ENCODE measurements around the gene CDK8. TPM values are rescaled to one million over a fixed set of nuclear protein-coding genes. Genes with fewer than 3 reads are reported as not detected.

Gene CDK8
- total RNA-seq, 2 experiments from 2014 or later, result 16.8 to 22.3 TPM

GRCh38 chr13:26380930-26381329 lies 127.0 kb downstream of the CDK8 start:
- Histone ChIP-seq H4K20me1 (ENCODE audit: insufficient read depth, low read length) (no peaks in the 10 kb centered on the region), H3K4me3 (ENCODE audit: low read depth, low read length, poor library complexity, severe bottlenecking) (no peak overlapping the region), H3K4me1 (ENCODE audit: insufficient read depth, low read length, poor library complexity, severe bottlenecking) (no peaks in the 10 kb centered on the region), H3K36me3 (ENCODE audit: insufficient read depth, low read length) (0 out of 2 replicates have a peak, but pooled peaks cover 2% of the 10 kb centered on the region), H3K4me2 (ENCODE audit: low read length) (no peak overlapping the region), H3K27ac (ENCODE audit: low read depth, low read length, poor library complexity, severe bottlenecking) (no peak overlapping the region), H2AFZ (ENCODE audit: low read length) (no peak overlapping the region), H3K9me2 (ENCODE audit: insufficient read depth, low read length) (no peaks in the 10 kb centered on the region), H3K79me2 (ENCODE audit: insufficient read depth, low read depth, low read length) (no peaks in the 10 kb centered on the region), H3K9me3 (ENCODE audit: low read length) (no peaks in the 10 kb centered on the region)
- no TSS peak for BruUV-seq (replicated peaks)
- intact Hi-C loops (cut with micrococcal nuclease; ENCODE audit: unreplicated experiment), result no loop called here
- TF ChIP-seq CTCF (conservative IDR thresholded peaks at IDR 0.05; ENCODE audit: low read length) (no peak), EZH2phosphoT487 (IDR thresholded peaks at IDR 0.05; ENCODE audit: borderline replicate concordance, low read depth, low read length) (no peak)
- ChIA-PET POLR2A (interaction anchor here (1.1 kb wide), 1 partner anchor 15 kb away, joined by 4 read pairs; no protein-coding TSS in a partner anchor), CTCF (ENCODE audit: unreplicated experiment) (no interaction called here)
- no peak for DNase-seq (ENCODE audit: low spot score)

- Histone ChIP-seq H3K79me2 (ENCODE audit: insufficient read depth, low read depth, low read length) (no peaks in the 10 kb centered on the region), H3K36me3 (ENCODE audit: insufficient read depth, low read length) (0 out of 2 replicates have a peak, but pooled peaks cover 2% of the 10 kb centered on the region), H4K20me1 (ENCODE audit: insufficient read depth, low read length) (no peaks in the 10 kb centered on the region), H3K9me2 (ENCODE audit: insufficient read depth, low read length) (no peaks in the 10 kb centered on the region), H3K27ac (ENCODE audit: low read depth, low read length, poor library complexity, severe bottlenecking) (no peak overlapping the region), H2AFZ (ENCODE audit: low read length) (no peak overlapping the region), H3K4me3 (ENCODE audit: low read depth, low read length, poor library complexity, severe bottlenecking) (no peak overlapping the region), H3K4me1 (ENCODE audit: insufficient read depth, low read length, poor library complexity, severe bottlenecking) (no peaks in the 10 kb centered on the region), H3K4me2 (ENCODE audit: low read length) (no peak overlapping the region), H3K9me3 (ENCODE audit: low read length) (no peaks in the 10 kb centered on the region)
- POLR2A ChIA-PET, result no interaction called here
- DNase-seq (ENCODE audit: low spot score), result no peak
- intact Hi-C loops (cut with micrococcal nuclease; ENCODE audit: unreplicated experiment), result no loop called here
- no peak for TF ChIP-seq CTCF (conservative IDR thresholded peaks at IDR 0.05; ENCODE audit: low read length)
- no peak for TF ChIP-seq EZH2phosphoT487 (IDR thresholded peaks at IDR 0.05; ENCODE audit: borderline replicate concordance, low read depth, low read length)
- no TSS peak for BruUV-seq (replicated peaks)
- CTCF ChIA-PET (ENCODE audit: unreplicated experiment), result no interaction called here
Observed at GRCh38 chr13:26382366-26382765, 128.4 kb downstream of the CDK8 start.

- ChIA-PET POLR2A (interaction anchor here (0.6 kb wide), 1 partner anchor 1170 kb away, joined by 8 read pairs; no protein-coding TSS in a partner anchor), CTCF (ENCODE audit: unreplicated experiment) (no interaction called here)
- Histone ChIP-seq H3K4me1 (ENCODE audit: insufficient read depth, low read length, poor library complexity, severe bottlenecking) (no peaks in the 10 kb centered on the region), H2AFZ (ENCODE audit: low read length) (no peak overlapping the region), H3K27ac (ENCODE audit: low read depth, low read length, poor library complexity, severe bottlenecking) (no peak overlapping the region), H3K9me2 (ENCODE audit: insufficient read depth, low read length) (no peaks in the 10 kb centered on the region), H3K4me3 (ENCODE audit: low read depth, low read length, poor library complexity, severe bottlenecking) (no peak overlapping the region), H4K20me1 (ENCODE audit: insufficient read depth, low read length) (no peaks in the 10 kb centered on the region), H3K36me3 (ENCODE audit: insufficient read depth, low read length) (peaks cover 2% of the 10 kb centered on the region; the same call in 1 of the 2 replicates), H3K4me2 (ENCODE audit: low read length) (no peak overlapping the region), H3K9me3 (ENCODE audit: low read length) (no peaks in the 10 kb centered on the region), H3K79me2 (ENCODE audit: insufficient read depth, low read depth, low read length) (no peaks in the 10 kb centered on the region)
- BruUV-seq (replicated peaks), result no TSS peak
- intact Hi-C loops (cut with micrococcal nuclease; ENCODE audit: unreplicated experiment), result no loop called here
- no peak for DNase-seq (ENCODE audit: low spot score)
- no peak for TF ChIP-seq EZH2phosphoT487 (IDR thresholded peaks at IDR 0.05; ENCODE audit: borderline replicate concordance, low read depth, low read length)
- no peak for TF ChIP-seq CTCF (conservative IDR thresholded peaks at IDR 0.05; ENCODE audit: low read length)
Observed at GRCh38 chr13:26382835-26383234, 128.9 kb downstream of the CDK8 start.
